H1 (cell line): ENCODE measurements around the gene TCEANC. TPM values are rescaled to one million over a fixed set of nuclear protein-coding genes. Genes with fewer than 3 reads are reported as not detected.

Experiments
- CBX8 ChIP-seq: fragments of 300-800, 300-1000 bp; sonication (generic); IDR thresholded peaks from 2 replicates; pipeline ENCODE4 v1.7.1; 2016; ENCODE audit warnings: low read depth, low read length, borderline replicate concordance
- CREB1 ChIP-seq: IDR thresholded peaks from 2 replicates; pipeline ENCODE4 v1.6.1; 2012; ENCODE audit warnings: inconsistent platforms
- KDM4A ChIP-seq: IDR thresholded peaks from one replicate; pipeline ENCODE4 v1.7.1; 2012; ENCODE audit warnings: low read depth, mild to moderate bottlenecking, moderate library complexity, low read length, inconsistent platforms; ENCODE audit not compliant: severe bottlenecking
- SP2 ChIP-seq: IDR thresholded peaks from 2 replicates; pipeline ENCODE4 v1.6.1; 2012; ENCODE audit warnings: mild to moderate bottlenecking, low read length, inconsistent platforms
- SRF ChIP-seq: IDR thresholded peaks from 2 replicates; pipeline ENCODE4 v1.6.1; 2011; ENCODE audit warnings: mild to moderate bottlenecking, low read depth, low read length, moderate library complexity
- TAF1 ChIP-seq: IDR thresholded peaks from 2 replicates; pipeline ENCODE4 v1.6.1; 2011; ENCODE audit warnings: mild to moderate bottlenecking, low read depth, low read length
- TEAD4 ChIP-seq: IDR thresholded peaks from 2 replicates; pipeline ENCODE4 v1.6.1; 2012; ENCODE audit warnings: low read depth, low read length, inconsistent platforms, mixed read lengths
- polyA plus RNA-seq, 7 experiments: library from polyadenylated mRNA; depleted of rRNA in 3 of 7; stranded (reverse) in 5 of 7; unstranded in 2 of 7; fragments of >200 nt in 5 of 7; fragments of 200-250 nt in 2 of 7; gene quantifications; 1 replicate in 5 of 7; 2 replicates in 1 of 7; 4 replicates in 1 of 7; pipeline versions ENCODE4 v1.2.1 to v1.2.3, GENCODE V29; 2011 to 2013; ENCODE audit warnings: missing spikeins in 2 of 7, mixed read lengths in 2 of 7
- total RNA-seq: library from RNA; stranded (reverse); fragmentation: NEBNext Ultra II Directional; extraction: Animal tissue kit (Norgen Biotek cat#: 25700); gene quantifications from 2 replicates; pipeline ENCODE4 v1.2.1, GENCODE V29; 2021
- TF ChIP-seq, protein P1 (sequence below): fragments of 300-600 bp; sonication (generic); IDR thresholded peaks from 2 replicates; pipeline ENCODE4 v1.7.1; 2012; ENCODE audit warnings: low read length, moderate library complexity, mild to moderate bottlenecking, inconsistent platforms; ENCODE audit not compliant: insufficient replicate concordance

TCEANC gene
- total and polyA plus RNA-seq, 2 of the 8 experiments (the other 6 are each of a cell fraction or from before 2014, with no cell fraction given): 0.88 to 2.0 TPM

DNA sequence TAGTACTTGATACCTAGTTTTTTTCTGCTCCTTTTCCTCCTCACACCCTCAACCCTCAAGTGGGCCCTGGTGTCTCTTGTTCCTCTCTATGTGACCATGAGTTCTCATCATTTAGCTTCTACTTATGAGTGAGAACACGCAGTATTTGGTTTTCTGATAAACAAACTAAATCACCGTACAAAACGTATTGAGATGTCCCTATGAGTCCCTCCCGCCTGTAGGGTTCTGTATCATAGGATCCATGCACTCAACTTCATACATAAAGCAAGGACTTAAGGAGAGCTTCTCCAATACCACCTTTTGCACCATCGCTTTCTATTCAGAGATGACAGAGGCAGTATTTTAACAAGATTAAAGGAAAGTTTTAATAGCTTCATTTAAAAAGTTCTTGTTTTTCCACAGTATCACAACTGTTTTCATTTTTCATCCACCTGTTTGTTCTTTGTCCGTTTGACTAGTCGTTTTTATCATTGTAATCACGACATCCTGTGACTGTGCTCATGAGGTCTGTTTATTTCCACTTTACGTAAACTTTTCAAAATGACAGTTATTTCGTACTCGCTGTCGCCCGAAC, 35.5 kb downstream of the TCEANC start (continued):
- TF ChIP-seq, protein P1, sequence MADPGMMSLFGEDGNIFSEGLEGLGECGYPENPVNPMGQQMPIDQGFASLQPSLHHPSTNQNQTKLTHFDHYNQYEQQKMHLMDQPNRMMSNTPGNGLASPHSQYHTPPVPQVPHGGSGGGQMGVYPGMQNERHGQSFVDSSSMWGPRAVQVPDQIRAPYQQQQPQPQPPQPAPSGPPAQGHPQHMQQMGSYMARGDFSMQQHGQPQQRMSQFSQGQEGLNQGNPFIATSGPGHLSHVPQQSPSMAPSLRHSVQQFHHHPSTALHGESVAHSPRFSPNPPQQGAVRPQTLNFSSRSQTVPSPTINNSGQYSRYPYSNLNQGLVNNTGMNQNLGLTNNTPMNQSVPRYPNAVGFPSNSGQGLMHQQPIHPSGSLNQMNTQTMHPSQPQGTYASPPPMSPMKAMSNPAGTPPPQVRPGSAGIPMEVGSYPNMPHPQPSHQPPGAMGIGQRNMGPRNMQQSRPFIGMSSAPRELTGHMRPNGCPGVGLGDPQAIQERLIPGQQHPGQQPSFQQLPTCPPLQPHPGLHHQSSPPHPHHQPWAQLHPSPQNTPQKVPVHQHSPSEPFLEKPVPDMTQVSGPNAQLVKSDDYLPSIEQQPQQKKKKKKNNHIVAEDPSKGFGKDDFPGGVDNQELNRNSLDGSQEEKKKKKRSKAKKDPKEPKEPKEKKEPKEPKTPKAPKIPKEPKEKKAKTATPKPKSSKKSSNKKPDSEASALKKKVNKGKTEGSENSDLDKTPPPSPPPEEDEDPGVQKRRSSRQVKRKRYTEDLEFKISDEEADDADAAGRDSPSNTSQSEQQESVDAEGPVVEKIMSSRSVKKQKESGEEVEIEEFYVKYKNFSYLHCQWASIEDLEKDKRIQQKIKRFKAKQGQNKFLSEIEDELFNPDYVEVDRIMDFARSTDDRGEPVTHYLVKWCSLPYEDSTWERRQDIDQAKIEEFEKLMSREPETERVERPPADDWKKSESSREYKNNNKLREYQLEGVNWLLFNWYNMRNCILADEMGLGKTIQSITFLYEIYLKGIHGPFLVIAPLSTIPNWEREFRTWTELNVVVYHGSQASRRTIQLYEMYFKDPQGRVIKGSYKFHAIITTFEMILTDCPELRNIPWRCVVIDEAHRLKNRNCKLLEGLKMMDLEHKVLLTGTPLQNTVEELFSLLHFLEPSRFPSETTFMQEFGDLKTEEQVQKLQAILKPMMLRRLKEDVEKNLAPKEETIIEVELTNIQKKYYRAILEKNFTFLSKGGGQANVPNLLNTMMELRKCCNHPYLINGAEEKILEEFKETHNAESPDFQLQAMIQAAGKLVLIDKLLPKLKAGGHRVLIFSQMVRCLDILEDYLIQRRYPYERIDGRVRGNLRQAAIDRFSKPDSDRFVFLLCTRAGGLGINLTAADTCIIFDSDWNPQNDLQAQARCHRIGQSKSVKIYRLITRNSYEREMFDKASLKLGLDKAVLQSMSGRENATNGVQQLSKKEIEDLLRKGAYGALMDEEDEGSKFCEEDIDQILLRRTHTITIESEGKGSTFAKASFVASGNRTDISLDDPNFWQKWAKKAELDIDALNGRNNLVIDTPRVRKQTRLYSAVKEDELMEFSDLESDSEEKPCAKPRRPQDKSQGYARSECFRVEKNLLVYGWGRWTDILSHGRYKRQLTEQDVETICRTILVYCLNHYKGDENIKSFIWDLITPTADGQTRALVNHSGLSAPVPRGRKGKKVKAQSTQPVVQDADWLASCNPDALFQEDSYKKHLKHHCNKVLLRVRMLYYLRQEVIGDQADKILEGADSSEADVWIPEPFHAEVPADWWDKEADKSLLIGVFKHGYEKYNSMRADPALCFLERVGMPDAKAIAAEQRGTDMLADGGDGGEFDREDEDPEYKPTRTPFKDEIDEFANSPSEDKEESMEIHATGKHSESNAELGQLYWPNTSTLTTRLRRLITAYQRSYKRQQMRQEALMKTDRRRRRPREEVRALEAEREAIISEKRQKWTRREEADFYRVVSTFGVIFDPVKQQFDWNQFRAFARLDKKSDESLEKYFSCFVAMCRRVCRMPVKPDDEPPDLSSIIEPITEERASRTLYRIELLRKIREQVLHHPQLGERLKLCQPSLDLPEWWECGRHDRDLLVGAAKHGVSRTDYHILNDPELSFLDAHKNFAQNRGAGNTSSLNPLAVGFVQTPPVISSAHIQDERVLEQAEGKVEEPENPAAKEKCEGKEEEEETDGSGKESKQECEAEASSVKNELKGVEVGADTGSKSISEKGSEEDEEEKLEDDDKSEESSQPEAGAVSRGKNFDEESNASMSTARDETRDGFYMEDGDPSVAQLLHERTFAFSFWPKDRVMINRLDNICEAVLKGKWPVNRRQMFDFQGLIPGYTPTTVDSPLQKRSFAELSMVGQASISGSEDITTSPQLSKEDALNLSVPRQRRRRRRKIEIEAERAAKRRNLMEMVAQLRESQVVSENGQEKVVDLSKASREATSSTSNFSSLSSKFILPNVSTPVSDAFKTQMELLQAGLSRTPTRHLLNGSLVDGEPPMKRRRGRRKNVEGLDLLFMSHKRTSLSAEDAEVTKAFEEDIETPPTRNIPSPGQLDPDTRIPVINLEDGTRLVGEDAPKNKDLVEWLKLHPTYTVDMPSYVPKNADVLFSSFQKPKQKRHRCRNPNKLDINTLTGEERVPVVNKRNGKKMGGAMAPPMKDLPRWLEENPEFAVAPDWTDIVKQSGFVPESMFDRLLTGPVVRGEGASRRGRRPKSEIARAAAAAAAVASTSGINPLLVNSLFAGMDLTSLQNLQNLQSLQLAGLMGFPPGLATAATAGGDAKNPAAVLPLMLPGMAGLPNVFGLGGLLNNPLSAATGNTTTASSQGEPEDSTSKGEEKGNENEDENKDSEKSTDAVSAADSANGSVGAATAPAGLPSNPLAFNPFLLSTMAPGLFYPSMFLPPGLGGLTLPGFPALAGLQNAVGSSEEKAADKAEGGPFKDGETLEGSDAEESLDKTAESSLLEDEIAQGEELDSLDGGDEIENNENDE: no peak
- TF ChIP-seq SP2 (no peak), CBX8 (no peak), TEAD4 (no peak), TAF1 (no peak), CREB1 (no peak), KDM4A (no peak), SRF (no peak)
